ENCODE results near the gene XPR1. TPM values are rescaled to one million over a fixed set of nuclear protein-coding genes. Genes with fewer than 3 reads are reported as not detected.
"Not testable (repeated sequence)": the region's sequence is repeated elsewhere in the genome, so short reads cannot be mapped to it uniquely, and the experiment has no call there.

The XPR1 gene
- total RNA-seq, 1 experiment from 2014 or later = 11.3 TPM

DNA sequence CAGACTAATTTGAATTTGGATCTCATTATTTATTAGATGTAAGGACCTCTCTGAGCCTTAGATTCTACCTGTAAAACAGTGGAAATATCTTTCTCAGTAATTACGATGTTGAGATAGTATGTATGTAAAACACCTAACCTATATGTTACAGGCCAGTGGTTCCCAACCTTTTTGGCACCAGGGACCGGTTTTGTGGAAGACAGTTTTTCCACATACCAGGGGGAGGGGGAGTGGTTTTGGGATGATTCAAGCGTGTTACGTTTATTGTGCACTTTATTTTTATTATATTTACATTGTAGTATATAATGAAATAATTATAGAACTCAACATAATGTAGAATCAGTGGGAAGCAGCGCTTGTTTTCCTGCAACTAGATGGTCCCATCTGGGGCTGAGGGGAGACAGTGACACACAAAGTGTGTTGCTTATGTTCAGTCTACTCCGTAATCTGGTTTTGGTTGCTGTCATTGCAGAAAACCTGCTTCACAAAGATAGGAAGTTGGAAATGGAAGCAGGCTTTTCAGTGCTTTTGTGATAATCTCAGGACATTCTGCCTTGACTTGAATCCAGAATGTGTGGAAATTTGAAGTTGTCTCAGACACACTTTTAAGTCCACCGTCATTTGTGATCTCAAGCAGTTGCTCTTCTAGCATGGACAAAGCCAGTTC is 12.8 kb downstream of the XPR1 start:
- DNase-seq (ENCODE audit: low read depth) = no peak

DNA sequence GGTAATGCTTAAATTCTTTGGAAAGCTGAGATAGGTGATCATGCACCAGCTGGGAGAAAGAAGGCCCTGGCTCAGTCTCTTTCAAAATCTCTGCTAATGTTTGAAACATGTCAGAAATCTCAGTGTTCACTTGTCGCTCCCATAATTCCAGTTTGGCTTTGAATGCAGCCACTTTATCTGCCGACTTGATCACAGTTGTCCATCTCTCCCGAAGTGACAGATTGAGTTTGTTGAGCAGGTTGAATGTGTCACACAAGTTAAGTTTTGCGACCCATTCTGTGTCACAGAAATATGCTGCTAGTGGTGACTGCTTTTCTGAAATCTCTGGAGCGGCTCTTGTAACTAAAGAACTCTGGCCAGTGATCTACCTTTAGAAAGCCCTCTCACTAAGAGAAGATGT is 13.4 kb downstream of the XPR1 start:
- not testable (repeated sequence) for DNase-seq (ENCODE audit: low read depth)

DNA sequence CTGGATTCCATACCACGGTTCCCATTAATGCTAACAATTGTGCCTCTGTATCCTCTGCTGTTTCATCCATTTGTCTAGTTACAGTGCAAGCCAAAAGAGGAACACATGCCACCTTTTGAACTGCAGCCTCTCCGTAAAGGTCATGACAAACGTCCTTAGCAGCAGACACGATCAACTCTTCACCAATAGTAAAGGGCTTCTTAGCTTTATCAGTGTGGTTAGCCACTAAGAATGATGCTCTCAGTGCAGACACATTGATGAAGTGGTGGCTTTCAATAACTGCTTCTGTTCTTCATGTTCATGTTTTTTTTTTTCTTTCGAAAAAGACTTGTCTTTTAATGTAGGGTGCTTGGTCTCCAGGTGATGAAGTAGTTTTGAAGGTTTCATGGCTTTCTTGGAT is 14.3 kb downstream of the XPR1 start:
- no peak for DNase-seq (ENCODE audit: low read depth)

DNA sequence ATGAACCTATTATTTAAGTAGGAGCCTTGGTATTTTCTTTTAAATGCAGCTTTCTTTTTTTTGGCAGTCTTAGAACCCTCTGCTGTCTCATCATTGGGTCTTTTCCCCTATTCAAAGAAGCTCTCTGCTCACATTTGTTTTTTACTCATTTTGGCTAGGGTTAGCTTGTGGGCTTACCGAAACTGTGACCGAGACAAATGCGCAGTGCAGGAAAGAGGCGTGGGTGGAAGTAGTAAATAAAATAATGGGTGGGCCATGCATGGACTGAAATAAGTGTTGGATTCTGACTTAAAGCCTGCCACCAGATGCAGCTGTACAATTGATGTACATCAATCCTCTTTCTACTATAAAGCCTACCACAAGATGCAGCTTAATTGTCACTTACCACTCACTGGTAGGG is 14.7 kb downstream of the XPR1 start:
- no peak for DNase-seq (ENCODE audit: low read depth)

DNA sequence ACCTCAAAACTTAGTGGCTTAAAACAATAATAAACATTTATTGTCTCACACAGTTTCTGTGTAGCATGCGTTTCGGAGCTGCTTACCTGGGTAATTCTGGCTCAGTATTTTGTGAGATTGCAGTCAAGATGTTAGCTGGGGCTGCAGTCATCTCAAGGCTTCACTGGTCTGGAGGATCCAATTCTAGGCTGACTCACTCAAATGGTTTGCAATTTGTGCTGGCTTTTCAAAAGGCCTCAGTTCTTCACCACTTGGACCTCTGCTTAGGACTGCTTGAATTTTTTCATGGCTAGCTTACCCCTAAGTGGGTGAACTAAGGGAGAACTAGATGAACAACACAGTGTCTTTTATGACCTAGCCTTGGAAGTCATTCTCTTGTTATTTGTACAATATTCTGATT is 21.0 kb downstream of the XPR1 start:
- DNase-seq (ENCODE audit: low read depth) = no peak

DNA sequence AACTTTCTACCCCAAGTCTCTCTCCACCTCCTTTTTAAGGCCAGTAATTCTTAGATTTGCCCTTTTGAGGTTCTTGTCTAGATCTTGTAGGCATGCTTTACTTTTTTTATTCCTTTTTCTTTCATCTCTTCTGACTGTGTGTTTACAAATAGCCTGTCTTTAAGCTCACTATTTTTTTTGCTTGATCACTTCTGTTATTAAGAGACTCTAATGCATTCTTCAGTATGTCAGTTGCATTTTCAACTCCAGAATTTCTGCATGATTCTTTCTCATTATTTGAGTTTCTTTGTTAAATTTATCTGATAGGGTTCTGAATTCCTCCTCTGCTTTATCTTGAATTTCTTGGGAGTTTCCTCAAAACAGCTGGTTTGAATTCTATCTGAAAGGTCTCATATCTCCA is 30.9 kb downstream of the XPR1 start:
- DNase-seq (ENCODE audit: low read depth) = no peak

DNA sequence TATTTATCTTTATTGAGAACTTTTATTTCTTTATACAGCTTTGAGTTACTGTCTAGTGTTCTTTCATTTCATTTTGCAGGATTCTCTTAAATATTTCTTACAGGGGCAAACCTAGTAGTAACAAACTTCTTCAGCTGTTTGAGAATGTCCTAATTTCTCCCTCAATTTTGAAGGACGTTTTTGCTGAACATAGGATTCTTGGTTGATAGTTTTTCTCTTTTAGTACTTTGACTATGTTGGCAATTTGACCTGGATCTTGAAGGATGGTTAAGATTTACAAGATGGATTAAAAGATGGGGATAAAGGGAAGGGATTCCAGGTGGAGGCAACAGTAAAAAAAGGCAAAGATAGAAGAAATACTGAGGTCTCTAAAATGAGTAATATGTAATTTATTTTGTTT is 38.9 kb downstream of the XPR1 start:
- no peak for DNase-seq (ENCODE audit: low read depth)

DNA sequence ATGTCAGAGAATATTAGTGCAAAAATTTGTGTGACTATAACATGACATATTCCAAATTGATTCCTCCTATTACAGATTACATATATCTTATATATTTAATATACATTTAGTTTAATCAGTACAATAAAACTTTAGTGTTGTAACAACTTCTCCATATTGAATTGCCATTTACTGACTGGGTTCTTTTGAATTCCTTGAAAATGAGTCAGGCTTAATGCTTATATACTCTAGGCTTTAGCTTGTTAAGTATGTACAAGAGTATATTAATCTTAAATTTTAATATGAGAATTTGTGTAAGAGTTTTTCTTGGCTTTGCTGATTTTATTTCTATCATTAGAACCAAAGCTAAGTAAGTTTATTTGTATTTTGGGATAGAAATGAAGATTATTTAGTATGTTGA is 40.3 kb downstream of the XPR1 start:
- DNase-seq (ENCODE audit: low read depth) = no peak

DNA sequence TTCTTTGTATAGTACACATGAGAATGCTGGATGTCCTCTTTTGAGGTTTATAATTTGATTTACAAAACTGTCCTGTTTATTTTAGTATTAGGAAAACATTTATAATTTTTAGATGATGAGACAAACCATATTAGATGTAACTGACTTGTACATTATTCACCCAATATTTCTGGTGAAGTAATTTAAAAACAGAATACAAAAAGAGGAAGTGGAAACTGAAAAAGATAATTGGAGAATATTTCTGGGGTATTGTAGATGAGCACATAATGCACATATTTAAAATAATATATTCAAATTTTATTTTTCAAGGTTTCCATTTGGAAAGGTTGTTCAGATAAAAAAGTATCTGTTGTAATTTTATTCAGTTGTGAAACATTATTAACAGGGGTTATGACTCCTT is 40.7 kb downstream of the XPR1 start:
- DNase-seq (ENCODE audit: low read depth) = no peak

DNA sequence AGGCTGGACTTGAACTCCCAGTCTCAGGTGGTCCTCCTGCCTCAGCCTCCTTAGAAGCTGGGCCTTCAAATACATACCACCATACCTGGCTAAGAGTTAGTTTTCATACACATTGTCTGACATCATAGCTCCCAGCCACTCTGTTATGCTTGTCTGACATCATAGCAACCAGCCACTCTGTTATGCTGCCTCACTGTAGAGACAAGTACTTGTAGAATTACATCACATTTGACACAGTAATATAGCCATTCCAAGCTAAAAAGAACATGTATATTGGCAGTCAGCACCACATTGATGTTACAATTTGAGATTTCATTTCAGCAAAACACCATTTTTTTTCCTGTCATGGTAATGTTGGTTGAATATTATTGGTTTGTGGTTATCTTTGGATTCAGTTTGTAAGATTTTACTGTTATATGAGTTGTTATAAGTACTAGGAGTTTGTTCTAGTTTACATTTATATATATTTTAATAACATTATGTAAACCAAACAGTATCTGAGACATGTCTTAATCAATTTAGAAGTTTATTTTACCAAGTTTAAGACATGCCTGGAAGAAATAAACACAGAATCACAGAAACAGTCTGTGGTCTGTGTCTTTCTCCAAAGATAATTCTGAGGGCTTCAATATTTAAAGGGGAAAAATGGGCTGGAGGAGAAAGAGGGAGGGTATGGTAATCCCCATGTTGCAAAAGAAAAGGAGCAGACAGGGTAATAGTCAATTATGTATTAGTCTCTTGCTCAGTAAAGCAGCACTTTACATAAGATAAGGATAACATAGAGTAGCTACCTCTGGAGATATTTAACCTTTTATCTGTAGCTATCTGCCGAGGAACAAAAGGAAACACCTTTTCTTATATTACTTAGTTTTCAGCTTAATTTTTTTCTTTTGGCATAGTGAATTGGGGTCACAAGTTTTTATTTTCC is 43.0 kb downstream of the XPR1 start:
- no peak for DNase-seq (ENCODE audit: low read depth)

DNA sequence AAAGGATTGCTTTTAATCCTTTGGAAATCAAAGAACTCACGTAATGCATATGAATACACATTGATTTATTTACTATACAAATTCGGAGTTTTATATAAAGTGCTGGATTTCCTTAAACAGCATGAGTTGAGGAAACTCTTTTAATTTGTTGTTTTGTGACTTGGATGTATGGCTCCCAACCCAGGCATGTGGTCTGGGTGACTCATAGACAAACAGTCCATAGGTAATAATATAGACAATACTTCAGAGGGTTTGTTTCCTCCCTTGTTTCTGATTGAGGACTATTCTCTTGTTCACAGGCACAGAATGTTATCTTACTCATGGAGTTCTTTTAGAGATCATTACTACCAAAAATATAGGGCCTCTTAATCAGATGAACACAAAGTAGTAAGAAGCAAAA is 43.8 kb downstream of the XPR1 start:
- DNase-seq (ENCODE audit: low read depth) = peak; percentile 20

DNA sequence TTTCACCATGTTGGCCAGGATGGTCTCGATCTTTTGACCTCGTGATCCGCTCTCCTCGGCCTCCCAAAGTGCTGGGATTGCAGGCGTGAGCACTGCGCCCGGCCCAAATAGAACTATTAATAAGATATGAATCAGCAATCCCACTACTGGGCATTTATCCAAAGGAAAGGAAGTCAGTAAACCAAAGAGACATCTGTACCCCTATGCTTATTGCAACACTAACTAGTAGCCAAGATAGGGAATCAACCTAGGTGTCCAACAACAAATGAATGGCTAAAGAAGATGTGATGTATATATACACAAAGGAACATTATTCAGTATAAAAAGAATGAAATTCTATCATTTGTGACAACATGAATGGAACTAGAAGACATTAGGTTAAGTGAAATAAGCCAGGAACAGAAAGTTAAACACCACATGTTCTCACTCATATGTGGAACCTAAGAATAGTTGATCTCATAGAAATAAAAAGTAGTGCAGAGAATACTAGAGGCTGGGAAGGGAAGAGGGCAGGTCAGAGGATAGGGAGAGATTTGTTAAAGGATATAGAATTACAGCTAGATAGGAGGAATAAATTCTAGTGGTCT is 48.8 kb downstream of the XPR1 start:
- peak; percentile 12 for DNase-seq (ENCODE audit: low read depth)

DNA sequence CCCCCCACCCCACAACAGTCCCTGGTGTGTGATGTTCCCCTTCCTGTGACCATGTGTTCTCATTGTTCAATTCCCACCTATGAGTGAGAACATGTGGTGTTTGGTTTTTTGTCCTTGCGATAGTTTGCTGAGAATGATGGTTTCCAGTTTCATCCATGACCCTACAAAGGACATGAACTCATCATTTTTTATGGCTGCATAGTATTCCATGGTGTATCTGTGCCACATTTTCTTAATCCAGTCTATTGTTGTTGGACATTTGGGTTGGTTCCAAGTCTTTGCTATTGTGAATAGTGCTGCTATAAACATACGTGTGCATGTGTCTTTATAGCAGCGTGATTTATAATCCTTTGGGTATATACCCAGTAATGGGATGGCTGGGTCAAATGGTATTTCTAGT is 51.3 kb downstream of the XPR1 start:
- DNase-seq (ENCODE audit: low read depth) = not testable (repeated sequence)

DNA sequence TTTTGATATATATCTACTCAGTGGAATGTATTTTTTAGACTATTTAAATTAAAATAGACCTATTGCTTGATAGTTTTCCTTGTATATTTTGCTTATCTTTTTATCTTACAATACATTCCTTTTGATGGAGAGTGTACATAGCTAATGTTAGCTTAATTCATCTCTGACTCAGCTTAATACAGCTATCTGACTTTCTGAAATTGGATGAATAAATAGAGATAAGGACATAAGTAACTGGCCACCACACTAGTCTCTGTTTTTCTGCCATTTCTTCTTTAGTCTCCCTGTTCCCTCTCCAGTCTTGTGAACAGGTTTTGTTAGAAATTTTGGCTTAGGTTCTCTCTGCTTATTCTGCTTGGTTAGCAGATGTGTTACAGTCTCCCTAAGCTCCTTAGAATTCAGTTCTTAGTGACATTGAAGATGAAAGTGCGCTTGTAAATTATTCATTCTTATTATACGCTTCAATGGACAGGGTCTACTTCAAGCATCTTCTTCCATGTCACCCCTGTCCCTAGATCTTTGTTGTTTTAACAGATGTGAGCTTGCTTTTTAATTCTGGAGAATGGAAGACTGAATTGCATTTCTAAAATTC is 59.6 kb downstream of the XPR1 start:
- no peak for DNase-seq (ENCODE audit: low read depth)

DNA sequence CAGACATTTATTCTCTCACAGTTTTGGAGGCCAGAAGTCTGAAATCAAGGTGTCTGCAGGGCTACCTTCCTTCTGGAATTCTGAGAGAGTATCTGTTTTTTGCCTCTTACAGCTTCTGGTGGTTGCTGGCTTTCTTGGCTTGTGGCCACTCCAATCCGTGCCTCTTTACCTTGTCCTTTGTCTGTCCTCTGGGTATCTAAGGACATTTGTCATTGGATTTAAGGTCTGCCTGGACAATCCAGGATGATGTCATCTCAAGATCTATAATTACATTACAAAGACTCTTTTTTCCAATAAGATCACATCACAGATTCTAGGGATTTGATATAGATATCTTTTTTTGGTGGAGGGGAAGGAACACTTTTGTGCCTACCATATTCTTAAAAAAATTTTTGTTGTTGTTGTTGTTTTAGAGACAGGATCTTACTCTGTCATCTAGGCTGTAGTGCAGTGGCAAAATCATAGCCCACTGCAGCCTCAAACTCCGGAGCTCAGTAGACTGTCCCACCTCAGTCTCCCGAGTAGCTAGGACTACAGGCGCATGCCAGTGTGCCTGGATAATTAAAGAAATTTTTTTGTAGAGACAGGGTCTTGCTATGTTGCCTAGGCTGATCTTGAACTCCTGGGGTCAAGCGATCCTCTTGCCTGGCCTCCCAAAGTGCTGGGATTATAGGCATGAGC is 61.9 kb downstream of the XPR1 start:
- no peak for DNase-seq (ENCODE audit: low read depth)

DNA sequence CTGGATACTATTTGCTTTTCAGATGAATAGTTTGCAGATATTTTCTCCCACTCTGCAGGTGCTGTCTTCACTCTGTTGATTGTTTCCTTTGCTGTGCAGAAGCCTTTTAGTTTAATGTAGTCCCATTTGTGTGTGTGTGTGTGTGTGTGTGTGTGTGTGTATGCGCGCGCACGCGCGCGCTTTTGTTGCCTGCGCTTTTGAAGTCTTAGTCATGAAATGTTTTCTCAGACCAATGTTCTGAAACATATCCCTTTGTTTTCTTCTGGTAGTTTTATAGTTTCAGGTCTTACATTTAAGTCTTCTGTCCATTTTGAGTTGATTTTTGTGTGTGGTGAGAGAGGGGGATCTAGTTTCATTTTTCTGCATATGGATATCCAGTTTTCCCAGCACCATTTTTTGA is 63.5 kb downstream of the XPR1 start:
- no peak for DNase-seq (ENCODE audit: low read depth)

DNA sequence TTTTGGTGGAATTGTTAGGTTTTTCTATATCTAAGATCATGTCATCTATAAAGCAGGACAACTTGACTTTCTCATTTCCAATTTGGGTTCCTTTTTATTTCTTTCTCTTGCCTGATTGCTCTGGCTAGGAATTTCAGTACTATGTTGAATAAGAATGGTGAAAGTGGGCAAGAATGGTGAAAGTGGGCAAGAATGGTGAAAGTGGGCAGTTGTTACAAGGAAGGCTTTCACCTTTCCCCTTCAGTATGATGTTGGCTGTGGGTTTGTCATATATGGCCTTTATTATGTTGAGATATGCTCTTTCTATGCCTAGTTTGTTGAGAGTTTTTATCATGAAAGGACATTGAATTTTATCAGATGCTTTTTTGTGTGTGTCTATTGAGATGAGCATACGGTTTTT is 64.5 kb downstream of the XPR1 start:
- no peak for DNase-seq (ENCODE audit: low read depth)

DNA sequence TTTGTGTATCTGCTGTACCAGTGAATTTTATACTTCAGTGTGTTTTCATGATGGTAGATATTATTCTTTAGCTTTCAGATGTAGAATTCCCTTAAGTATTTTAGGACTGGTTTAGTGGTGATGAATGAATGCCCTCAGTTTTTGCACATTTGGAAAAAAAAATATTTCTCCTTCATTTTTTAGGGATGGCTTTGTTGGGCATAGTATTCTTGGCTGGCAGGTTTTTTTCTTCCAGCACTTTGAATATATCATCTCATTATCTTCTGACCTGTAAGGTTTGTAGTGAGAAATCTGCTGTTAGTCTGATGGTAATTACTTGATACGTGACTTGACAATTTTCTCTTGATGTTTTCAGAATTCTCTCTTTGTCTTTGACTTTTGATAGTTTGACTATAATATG is 66.8 kb downstream of the XPR1 start:
- no peak for DNase-seq (ENCODE audit: low read depth)

DNA sequence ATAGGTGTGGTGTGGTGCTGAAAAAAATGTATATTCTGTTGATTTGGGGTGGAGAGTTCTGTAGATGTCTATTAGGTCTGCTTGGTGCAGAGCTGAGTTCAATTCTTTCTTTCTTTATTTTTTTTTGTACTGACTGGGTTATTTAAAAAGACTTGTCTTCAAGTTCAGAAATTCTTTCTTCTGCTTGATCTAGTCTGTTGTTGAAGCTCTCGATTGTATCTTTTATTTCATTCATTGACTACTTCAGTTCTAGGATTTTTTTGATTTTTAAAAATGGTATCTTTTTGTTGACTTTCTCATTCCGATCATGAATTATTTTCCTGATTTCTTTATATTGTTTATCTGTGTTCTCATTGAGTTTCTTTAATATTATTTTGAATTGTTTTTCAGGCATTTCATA is 70.6 kb downstream of the XPR1 start:
- not testable (repeated sequence) for DNase-seq (ENCODE audit: low read depth)

DNA sequence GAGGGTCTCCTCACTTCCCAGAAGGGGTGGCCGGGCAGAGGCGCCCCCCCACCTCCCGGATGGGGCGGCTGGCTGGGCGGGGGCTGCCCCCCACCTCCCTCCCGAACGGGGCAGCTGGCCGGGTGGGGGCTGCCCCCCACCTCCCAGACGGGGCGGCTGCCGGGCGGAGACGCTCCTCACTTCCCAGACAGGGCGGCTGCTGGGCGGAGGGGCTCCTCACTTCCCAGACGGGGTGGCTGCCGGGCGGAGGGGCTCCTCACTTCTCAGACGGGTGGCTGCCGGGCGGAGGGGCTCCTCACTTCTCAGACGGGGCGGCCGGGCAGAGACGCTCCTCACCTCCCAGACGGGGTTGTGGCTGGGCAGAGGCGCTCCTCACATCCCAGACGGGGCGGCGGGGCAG is 78.9 kb downstream of the XPR1 start:
- DNase-seq (ENCODE audit: low read depth) = not testable (repeated sequence)

DNA sequence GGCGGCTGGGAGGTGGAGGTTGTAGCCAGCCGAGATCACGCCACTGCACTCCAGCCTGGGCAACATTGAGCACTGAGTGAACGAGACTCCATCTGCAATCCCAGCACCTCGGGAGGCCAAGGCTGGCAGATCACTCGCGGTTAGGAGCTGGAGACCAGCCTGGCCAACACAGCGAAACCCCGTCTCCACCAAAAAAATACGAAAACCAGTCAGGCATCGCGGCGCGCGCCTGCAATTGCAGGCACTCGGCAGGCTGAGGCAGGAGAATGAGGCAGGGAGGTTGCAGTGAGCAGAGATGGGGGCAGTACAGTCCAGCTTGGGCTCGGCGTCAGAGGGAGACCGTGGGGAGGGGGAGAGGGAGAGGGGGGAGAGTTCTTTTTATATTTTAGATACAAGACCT is 79.4 kb downstream of the XPR1 start:
- DNase-seq (ENCODE audit: low read depth) = not testable (repeated sequence)

DNA sequence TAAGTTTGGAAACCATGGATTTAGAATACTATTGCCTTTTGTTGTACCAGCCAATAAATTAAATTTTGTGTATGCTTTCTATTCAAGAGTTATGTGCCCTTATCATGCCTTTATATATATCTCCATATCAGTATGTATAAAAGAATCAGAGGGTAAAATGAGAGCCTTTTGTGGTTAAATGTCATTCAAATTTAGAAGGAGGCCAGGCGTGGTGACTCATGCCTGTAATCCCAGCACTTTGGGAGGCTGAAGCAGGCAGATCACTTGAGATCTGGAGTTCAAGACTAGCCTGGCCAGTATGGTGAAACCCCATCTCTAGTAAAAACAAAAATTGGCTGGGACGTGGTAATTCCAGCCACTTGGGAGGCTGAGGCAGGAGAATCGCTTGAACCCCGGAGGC is 88.9 kb downstream of the XPR1 start:
- peak; percentile 26 for DNase-seq (ENCODE audit: low read depth)
